ENCODE data around the gene UNKL.

Gene UNKL

DNA sequence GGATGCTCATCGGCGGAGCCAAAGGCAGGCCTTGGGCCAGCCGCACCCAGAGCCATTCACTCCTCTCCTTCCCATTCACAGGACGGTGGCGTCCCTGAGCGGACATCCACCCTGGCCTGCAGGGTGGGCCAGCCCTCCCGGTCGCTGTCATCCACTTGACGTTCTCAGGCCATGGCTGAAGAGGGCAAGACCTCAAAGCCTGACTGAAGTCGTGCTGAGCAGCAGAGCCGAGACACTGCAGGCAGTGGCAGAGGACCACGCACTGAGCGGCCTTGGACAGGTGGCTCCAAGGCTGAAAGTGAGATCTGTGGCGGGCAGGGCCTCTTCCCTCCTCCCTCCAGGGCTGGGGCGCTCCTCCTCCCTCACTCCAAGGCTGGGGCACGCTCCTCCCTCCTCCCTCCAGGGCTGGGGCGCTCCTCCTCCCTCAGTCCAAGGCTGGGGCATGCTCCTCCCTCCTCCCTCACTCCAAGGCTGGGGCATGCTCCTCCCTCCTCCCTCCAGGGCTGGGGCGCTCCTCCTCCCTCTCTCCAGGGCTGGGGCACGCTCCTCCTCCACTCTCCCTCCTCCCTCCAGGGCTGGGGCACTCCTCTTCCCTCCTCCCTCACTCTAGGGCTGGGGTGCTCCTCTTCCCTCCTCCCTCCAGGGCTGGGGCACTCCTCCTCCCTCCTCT lies 38.6 kb downstream of the UNKL start:
- H3K27ac Mint-ChIP-seq = no peak overlapping the region
- no peaks in the 10 kb centered on the region for H3K36me3 Mint-ChIP-seq (ENCODE audit: low read depth)
- no peaks in the 10 kb centered on the region for H3K9me3 Mint-ChIP-seq
- H3K27me3 Mint-ChIP-seq (ENCODE audit: low read depth, poor library complexity) = peaks cover 20% of the 10 kb centered on the region
- DNase-seq = no peak
- TF ChIP-seq, protein P1, sequence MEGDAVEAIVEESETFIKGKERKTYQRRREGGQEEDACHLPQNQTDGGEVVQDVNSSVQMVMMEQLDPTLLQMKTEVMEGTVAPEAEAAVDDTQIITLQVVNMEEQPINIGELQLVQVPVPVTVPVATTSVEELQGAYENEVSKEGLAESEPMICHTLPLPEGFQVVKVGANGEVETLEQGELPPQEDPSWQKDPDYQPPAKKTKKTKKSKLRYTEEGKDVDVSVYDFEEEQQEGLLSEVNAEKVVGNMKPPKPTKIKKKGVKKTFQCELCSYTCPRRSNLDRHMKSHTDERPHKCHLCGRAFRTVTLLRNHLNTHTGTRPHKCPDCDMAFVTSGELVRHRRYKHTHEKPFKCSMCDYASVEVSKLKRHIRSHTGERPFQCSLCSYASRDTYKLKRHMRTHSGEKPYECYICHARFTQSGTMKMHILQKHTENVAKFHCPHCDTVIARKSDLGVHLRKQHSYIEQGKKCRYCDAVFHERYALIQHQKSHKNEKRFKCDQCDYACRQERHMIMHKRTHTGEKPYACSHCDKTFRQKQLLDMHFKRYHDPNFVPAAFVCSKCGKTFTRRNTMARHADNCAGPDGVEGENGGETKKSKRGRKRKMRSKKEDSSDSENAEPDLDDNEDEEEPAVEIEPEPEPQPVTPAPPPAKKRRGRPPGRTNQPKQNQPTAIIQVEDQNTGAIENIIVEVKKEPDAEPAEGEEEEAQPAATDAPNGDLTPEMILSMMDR (IDR thresholded peaks at IDR 0.05) = no peak
- H3K4me3 Mint-ChIP-seq = no peak overlapping the region
- peaks cover 18% of the 10 kb centered on the region for H3K4me1 Mint-ChIP-seq

DNA sequence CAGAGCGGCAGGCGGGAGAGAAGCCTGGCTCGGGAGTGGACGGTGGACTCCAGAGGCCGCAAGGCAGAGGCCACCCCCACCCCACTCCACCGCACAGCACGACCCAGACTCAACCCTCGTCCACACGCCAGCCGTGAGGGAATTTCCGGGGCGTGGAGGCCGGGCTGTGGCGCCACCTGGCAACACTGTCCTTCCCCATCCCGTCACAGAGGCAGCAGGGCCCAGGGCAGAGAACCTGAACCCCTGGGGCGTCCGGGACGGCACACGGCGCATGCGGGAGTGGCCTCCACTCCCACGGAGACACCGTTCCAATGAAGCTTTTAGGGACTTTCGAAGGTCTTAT lies 39.2 kb downstream of the UNKL start:
- no peak overlapping the region for H3K4me3 Mint-ChIP-seq
- H3K4me1 Mint-ChIP-seq = peaks cover 18% of the 10 kb centered on the region
- no peak overlapping the region for H3K27ac Mint-ChIP-seq
- no peaks in the 10 kb centered on the region for H3K9me3 Mint-ChIP-seq
- no peak for DNase-seq
- TF ChIP-seq, protein P1 (IDR thresholded peaks at IDR 0.05) = no peak
- peaks cover 20% of the 10 kb centered on the region for H3K27me3 Mint-ChIP-seq (ENCODE audit: low read depth, poor library complexity)
- no peaks in the 10 kb centered on the region for H3K36me3 Mint-ChIP-seq (ENCODE audit: low read depth)

DNA sequence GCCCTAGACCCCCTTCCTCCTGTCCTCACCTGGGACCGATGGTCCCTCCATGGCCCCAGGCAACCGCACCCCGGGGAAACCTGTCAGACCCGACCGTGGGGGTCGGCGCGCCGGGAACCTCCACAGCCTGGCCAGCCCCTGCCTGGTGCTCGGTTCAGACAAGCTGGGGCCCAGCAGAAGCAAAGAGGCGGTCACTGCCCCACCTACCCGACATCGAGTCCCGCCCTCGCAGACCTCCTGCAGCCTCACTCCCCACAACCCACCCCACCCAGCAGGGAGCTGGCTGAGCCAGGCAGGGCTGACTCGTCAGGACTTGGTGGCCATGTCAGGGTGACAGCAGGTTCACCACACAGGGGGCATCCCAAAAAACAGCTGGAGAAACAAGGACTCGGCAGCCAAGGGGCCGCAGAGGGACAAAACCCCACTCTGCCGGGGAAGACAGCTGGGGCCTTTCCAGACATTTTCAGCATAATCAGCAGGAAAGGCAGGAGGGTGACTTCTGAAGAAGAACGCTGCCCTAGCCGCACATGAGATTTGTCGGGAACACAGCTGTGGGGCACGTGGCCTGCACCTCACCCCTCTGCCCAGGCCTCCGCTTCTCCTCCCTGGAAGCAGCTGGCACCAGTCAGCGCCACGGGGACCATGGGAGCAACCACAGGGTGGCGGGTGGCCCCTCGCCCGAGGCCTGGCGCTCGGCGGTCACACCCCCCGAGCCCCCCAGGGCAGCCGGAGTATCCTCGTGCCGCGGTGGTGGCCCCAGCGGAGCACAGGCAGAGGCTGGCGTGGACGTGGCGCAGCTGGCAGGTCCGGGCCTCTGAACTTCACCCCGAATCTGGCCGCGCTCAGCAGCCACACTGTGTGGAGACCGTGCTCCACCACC lies 39.8 kb downstream of the UNKL start:
- TF ChIP-seq, protein P1 (IDR thresholded peaks at IDR 0.05) = no peak
- no peak overlapping the region for H3K27ac Mint-ChIP-seq
- H3K27me3 Mint-ChIP-seq (ENCODE audit: low read depth, poor library complexity) = peaks cover 16% of the 10 kb centered on the region
- DNase-seq = no peak
- no peaks in the 10 kb centered on the region for H3K36me3 Mint-ChIP-seq (ENCODE audit: low read depth)
- no peaks in the 10 kb centered on the region for H3K9me3 Mint-ChIP-seq
- peaks cover 13% of the 10 kb centered on the region for H3K4me1 Mint-ChIP-seq
- no peak overlapping the region for H3K4me3 Mint-ChIP-seq

DNA sequence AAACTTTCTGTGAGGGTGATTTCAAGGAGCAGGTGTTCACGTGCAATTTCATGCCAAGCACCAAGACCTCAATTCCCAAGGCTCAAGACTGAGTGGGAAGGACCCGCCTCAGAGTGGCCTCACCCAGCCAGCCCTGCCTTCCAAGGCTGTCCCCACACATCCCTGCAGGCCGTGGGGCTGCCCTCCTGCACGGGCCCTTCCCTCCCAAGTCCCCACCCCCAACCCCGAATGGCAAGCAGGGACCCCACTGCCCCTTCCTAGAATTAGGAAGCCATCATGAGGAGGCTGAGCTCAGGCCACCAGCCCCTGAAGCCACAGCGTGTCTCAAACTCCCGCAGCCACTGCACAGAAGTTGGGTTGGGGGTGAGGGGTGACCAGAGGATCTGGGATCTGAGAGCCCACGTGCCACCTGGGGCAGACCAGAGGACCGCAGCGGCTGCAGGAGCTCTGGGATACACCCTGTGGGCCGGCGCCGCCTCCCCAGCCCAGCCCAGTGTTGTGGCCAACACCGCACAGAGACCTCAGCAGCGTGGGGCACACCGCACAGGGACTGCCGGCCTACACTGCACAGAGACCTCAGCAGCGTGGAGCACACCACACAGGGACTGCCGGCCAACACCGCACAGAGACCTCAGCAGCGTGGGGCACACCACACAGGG lies 42.1 kb downstream of the UNKL start:
- no peaks in the 10 kb centered on the region for H3K9me3 Mint-ChIP-seq

DNA sequence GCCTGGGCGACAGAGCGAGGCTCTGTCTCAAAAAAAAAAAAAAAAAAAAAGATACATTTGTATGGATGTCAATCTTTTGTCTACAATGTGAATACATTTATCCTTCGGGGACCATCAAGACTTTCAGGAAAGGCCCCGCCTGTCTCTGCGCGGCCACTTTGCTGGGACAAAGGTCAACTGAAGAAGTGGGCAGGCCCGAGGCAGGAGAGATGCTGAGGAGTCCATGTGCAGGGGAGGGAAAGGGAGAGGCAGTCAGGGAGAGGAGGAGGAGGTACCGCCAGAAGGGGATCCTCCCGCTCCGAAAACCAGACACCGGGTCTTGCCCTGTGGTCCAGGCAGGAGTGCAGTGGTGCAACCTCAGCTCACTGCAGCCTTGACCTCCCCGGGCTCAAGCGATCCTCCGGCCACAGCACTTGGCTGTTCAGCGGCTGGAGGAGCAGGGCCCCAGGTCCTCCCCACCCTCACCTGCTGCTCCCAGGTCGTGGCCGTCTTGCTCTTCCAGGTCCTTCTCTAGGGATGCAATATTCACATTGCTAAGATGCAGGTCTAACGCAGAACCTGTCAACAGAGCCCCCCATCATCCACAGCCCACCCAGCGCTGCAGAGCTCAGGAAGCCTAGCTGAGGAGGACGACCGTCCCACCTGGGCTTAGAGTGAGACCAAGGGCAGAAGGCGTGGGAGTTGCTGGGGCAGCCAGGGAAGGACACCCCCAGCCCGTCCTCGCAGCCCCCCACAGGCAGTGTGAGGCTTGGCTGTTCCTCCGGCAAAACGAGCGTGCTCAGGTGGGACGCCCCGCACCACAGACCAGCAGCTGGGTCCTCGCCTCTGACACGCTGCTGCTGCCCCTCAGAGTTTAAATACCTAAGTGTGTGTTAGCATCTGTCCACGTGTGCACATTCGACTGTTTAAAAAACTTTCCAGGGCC lies 43.2 kb downstream of the UNKL start:
- Mint-ChIP-seq H3K9me3 (no peaks in the 10 kb centered on the region), H3K36me3 (ENCODE audit: low read depth) (no peaks in the 10 kb centered on the region), H3K4me3 (no peak overlapping the region), H3K27ac (no peak overlapping the region), H3K27me3 (ENCODE audit: low read depth, poor library complexity) (no peaks in the 10 kb centered on the region), H3K4me1 (no peaks in the 10 kb centered on the region)
- DNase-seq = no peak
- TF ChIP-seq, protein P1 (IDR thresholded peaks at IDR 0.05) = no peak

More for the DNA sequence above, 42.1 kb downstream of the UNKL start:
- DNase-seq = no peak
- Mint-ChIP-seq H3K36me3 (ENCODE audit: low read depth) (no peaks in the 10 kb centered on the region), H3K27ac (no peak overlapping the region), H3K27me3 (ENCODE audit: low read depth, poor library complexity) (peaks cover 1% of the 10 kb centered on the region), H3K4me3 (no peak overlapping the region), H3K4me1 (no peaks in the 10 kb centered on the region)
- TF ChIP-seq, protein P1 (IDR thresholded peaks at IDR 0.05) = no peak

Data from nephron progenitor cell (in vitro differentiated cells).